SK-N-SH (cell line): Measurements from ENCODE around the gene DCAF16. TPM values are rescaled to one million over a fixed set of nuclear protein-coding genes. Genes with fewer than 3 reads are reported as not detected.

Experiments used
- CTCF ChIA-PET: fragments of 300-600, 350-600 bp; formaldehyde crosslinking; extraction: SDS; loops from one replicate; lab custom pipeline; 2021; lab: Yijun Ruan, JAX
- POLR2A ChIA-PET: fragments of 350-600 bp; sonication (Branson Sonifier 250); formaldehyde crosslinking; extraction: SDS; loops from one replicate; lab custom pipeline; 2020; ENCODE audit warnings: antibody characterized with exemption, inconsistent platforms; lab: Yijun Ruan, JAX
- DNase-seq: peaks from one replicate; pipeline ENCODE4 v3.0.0; 2012
- H2AFZ ChIP-seq: fragments of 200-600 bp; sonication (generic); 2 replicates; pipeline ENCODE4 v1.8.1; 2016; ENCODE audit warnings: antibody characterized with exemption, mild to moderate bottlenecking, low read depth
- H3F3A ChIP-seq: fragments of 200-600 bp; sonication (generic); replicated peaks from 2 replicates; pipeline ENCODE3; 2016; ENCODE audit warnings: antibody characterized with exemption, mild to moderate bottlenecking; ENCODE audit not compliant: insufficient read depth
- H3K27ac ChIP-seq, 2 experiments: fragments of 200-500 bp in 1 of 2; fragments of 200-600 bp in 1 of 2; sonication (Bioruptor generic) in 1 of 2; sonication (generic), shearing (Covaris generic) in 1 of 2; 2 replicates each; pipeline versions ENCODE4 v1.5.1 to v1.6.1; 2014 to 2016; ENCODE audit warnings: low read depth in 2 of 2, inconsistent platforms in 1 of 2, low read length in 1 of 2, mild to moderate bottlenecking in 1 of 2, mixed read lengths in 1 of 2
- H3K27me3 ChIP-seq: fragments of 200-600 bp; sonication (generic), shearing (Covaris generic); 2 replicates; pipeline ENCODE4 v1.6.1; 2016; ENCODE audit warnings: mixed run types; ENCODE audit not compliant: insufficient read depth
- H3K36me3 ChIP-seq, 2 experiments: fragments of 200-500 bp in 1 of 2; fragments of 200-600 bp in 1 of 2; sonication (Bioruptor generic) in 1 of 2; sonication (generic) in 1 of 2; replicated peaks in 1 of 2; 2 replicates each; pipeline versions ENCODE3 to v1.5.1; 2014 to 2016; ENCODE audit warnings: low read length in 1 of 2, mild to moderate bottlenecking in 1 of 2; ENCODE audit not compliant: insufficient read depth in 2 of 2, control insufficient read depth in 1 of 2
- H3K4me1 ChIP-seq, 2 experiments: fragments of 200-500 bp in 1 of 2; fragments of 200-600 bp in 1 of 2; sonication (Bioruptor generic) in 1 of 2; sonication (generic), shearing (Covaris generic) in 1 of 2; 2 replicates each; pipeline versions ENCODE4 v1.5.1 to v1.6.1; 2014 to 2016; ENCODE audit warnings: low read depth in 1 of 2, low read length in 1 of 2, mixed run types in 1 of 2; ENCODE audit not compliant: insufficient read depth in 2 of 2, control insufficient read depth in 1 of 2
- H3K4me2 ChIP-seq: fragments of 200-600 bp; sonication (generic), shearing (Covaris generic); 2 replicates; pipeline ENCODE4 v1.6.1; 2017; ENCODE audit warnings: mixed run types
- H3K4me3 ChIP-seq, 2 experiments: fragments of 200-500 bp in 1 of 2; fragments of 200-600 bp in 1 of 2; sonication (Bioruptor generic) in 1 of 2; sonication (generic), shearing (Covaris generic) in 1 of 2; 2 replicates each; pipeline versions ENCODE4 v1.5.1 to v1.8.1; 2014 to 2016; ENCODE audit warnings: low read depth in 2 of 2, inconsistent platforms in 1 of 2, low read length in 1 of 2, mild to moderate bottlenecking in 1 of 2, mixed read lengths in 1 of 2, moderate library complexity in 1 of 2
- H3K79me2 ChIP-seq: fragments of 200-600 bp; sonication (generic); 2 replicates; pipeline ENCODE4 v1.8.1; 2017; ENCODE audit warnings: mild to moderate bottlenecking; ENCODE audit not compliant: insufficient read depth
- H3K9ac ChIP-seq: fragments of 200-600 bp; sonication (generic); 2 replicates; pipeline ENCODE4 v1.6.1; 2017; ENCODE audit warnings: mixed run types
- H3K9me2 ChIP-seq: fragments of 200-600 bp; sonication (generic); 2 replicates; pipeline ENCODE4 v1.6.1; 2017; ENCODE audit warnings: mixed run types
- H3K9me3 ChIP-seq: fragments of 200-600 bp; sonication (generic); 2 replicates; pipeline ENCODE4 v1.6.1; 2017; ENCODE audit warnings: mixed run types, mild to moderate bottlenecking, moderate library complexity
- H4K20me1 ChIP-seq: fragments of 200-600 bp; sonication (generic); 2 replicates; pipeline ENCODE4 v1.6.1; 2017; ENCODE audit warnings: mild to moderate bottlenecking, mixed run types; ENCODE audit not compliant: insufficient read depth
- EZH2phosphoT487 ChIP-seq: fragments of 200-600 bp; sonication (generic); IDR thresholded peaks from 2 replicates; pipeline ENCODE4 v1.6.1; 2017; ENCODE audit warnings: low read depth, mixed run types, mild to moderate bottlenecking, antibody characterized with exemption, moderate library complexity, borderline replicate concordance
- FOXM1 ChIP-seq: IDR thresholded peaks from 2 replicates; pipeline ENCODE4 v1.4.0; 2012; ENCODE audit warnings: low read depth, mild to moderate bottlenecking
- GABPA ChIP-seq: IDR thresholded peaks from 2 replicates; pipeline ENCODE4 v1.4.0; 2012; ENCODE audit warnings: low read depth, mild to moderate bottlenecking
- MEF2A ChIP-seq: IDR thresholded peaks from 2 replicates; pipeline ENCODE4 v1.4.0; 2012; ENCODE audit warnings: low read depth, borderline replicate concordance
- MXI1 ChIP-seq: IDR thresholded peaks from 2 replicates; pipeline ENCODE4 v1.6.1; 2012; ENCODE audit warnings: mild to moderate bottlenecking, low read depth, low read length, improper control_type of control experiment
- NRF1 ChIP-seq: IDR thresholded peaks from 2 replicates; pipeline ENCODE4 v1.6.1; 2012; ENCODE audit warnings: low read depth, mild to moderate bottlenecking, low read length
- POLR2AphosphoS5 ChIP-seq: IDR thresholded peaks from 2 replicates; pipeline ENCODE4 v1.6.1; 2012; ENCODE audit warnings: low read depth, low read length
- RCOR1 ChIP-seq: fragments of 150-350 bp; IDR thresholded peaks from 2 replicates; pipeline ENCODE4 v1.6.1; 2017; ENCODE audit warnings: antibody characterized with exemption, low read length
- RXRA ChIP-seq: IDR thresholded peaks from 2 replicates; pipeline ENCODE4 v1.4.0; 2012; ENCODE audit warnings: low read depth, mild to moderate bottlenecking, borderline replicate concordance
- TAF1 ChIP-seq: IDR thresholded peaks from 2 replicates; pipeline ENCODE4 v1.6.1; 2012; ENCODE audit warnings: low read depth, mild to moderate bottlenecking, low read length, moderate library complexity, borderline replicate concordance
- USF1 ChIP-seq: IDR thresholded peaks from 2 replicates; pipeline ENCODE4 v1.4.0; 2012; ENCODE audit warnings: low read depth, borderline replicate concordance
- YY1 ChIP-seq: IDR thresholded peaks from 2 replicates; pipeline ENCODE4 v1.4.0; 2012; ENCODE audit warnings: low read depth, mild to moderate bottlenecking
- ZBTB33 ChIP-seq: IDR thresholded peaks from 2 replicates; pipeline ENCODE4 v1.4.0; 2012; ENCODE audit warnings: low read depth, borderline replicate concordance
- WGBS: methylation state at CpG from one replicate; pipeline ENCODE4 v1.1.6; 2017; ENCODE audit warnings: low lambda C conversion rate; 5-methylcytosine and 5-hydroxymethylcytosine counted together
- polyA plus RNA-seq, 3 experiments: library from polyadenylated mRNA; depleted of rRNA; stranded (reverse); fragments of >200 nt; gene quantifications; 2 replicates each; pipeline ENCODE4 v1.2.3, GENCODE V29; 2012
- TF ChIP-seq, protein P1 (sequence below): IDR thresholded peaks from 2 replicates; pipeline ENCODE4 v1.6.1; 2012; ENCODE audit warnings: mild to moderate bottlenecking, low read depth, low read length, moderate library complexity

Gene DCAF16
- polyA plus RNA-seq, 1 of the 3 experiments (the other 2 are of a cell fraction): 23.5 TPM

GRCh38 chr4:17812125-17812524, 1.6 kb upstream of the DCAF16 start (continued):
- TF ChIP-seq ZBTB33: no peak
- no peak for TF ChIP-seq GABPA
- TF ChIP-seq FOXM1: no peak
- TF ChIP-seq NRF1: no peak
- no peak for TF ChIP-seq RXRA

DNA sequence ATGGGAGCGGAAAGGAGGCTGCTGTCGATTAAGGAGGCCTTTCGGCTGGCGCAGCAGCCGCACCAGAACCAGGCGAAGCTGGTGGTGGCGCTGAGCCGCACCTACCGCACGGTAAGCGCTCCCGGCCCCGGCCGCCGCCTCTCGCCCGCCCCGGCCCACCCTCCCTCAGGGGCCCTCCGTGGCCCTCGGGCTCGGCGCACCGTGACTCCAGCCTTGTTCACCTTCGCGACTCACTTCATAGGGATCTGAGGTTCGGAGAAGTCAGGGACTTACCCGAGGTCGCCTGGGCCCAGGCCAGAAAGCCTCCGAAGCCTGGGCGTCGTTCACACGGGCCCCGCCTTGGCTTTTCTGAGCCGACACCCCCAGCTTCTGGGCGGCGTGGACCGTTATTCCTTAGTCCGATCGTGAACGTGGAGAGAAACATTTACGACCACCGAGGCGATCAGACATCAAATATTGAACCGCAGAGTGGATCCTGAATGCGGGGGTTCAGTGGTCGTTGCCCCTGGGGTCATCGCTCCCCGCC, 584 bp upstream of the DCAF16 start:
- no peaks in the 10 kb centered on the region for H3K9me2 ChIP-seq
- peaks cover 97% of the 10 kb centered on the region for H3K79me2 ChIP-seq
- peak overlapping the region; percentile 87 for H2AFZ ChIP-seq
- ChIA-PET CTCF (interaction anchor here (4.8 kb wide), 1 partner anchor 262 kb away, joined by 44 read pairs; no protein-coding TSS in a partner anchor), POLR2A (interaction anchor here (0.6 to 1.0 kb wide), 2 partner anchors 11 to 197 kb away, joined by 3 read pairs; partner anchors contain the start of gene MED28)
- H3K9me3 ChIP-seq: no peaks in the 10 kb centered on the region
- no peak for DNase-seq
- H3K4me1 ChIP-seq: peaks cover 4 to 22% of the 10 kb centered on the region in 2 experiments; a peak in 3 of 4 replicates
- H3K36me3 ChIP-seq: peaks cover 13 to 14% of the 10 kb centered on the region in 2 experiments
- H3F3A ChIP-seq: peaks cover 10% of the 10 kb centered on the region
- H3K4me2 ChIP-seq: peak overlapping the region; percentile 89
- H3K27me3 ChIP-seq: no peaks in the 10 kb centered on the region
- H4K20me1 ChIP-seq: peaks cover 31% of the 10 kb centered on the region
- H3K9ac ChIP-seq: peak overlapping the region; percentile 73
- H3K4me3 ChIP-seq: peak overlapping the region; percentile 89 to 98
- 0% methylated on average over 10 of the region's 48 CpGs for WGBS
- no peak for TF ChIP-seq USF1
- TF ChIP-seq MXI1: 0 out of 2 replicates have a peak, but pooled peaks have one; percentile 13
- TF ChIP-seq YY1: no peak
- TF ChIP-seq NRF1: no peak
- peak overlapping the region; percentile 61 to 76; a peak in 3 of 4 replicates for H3K27ac ChIP-seq

DNA sequence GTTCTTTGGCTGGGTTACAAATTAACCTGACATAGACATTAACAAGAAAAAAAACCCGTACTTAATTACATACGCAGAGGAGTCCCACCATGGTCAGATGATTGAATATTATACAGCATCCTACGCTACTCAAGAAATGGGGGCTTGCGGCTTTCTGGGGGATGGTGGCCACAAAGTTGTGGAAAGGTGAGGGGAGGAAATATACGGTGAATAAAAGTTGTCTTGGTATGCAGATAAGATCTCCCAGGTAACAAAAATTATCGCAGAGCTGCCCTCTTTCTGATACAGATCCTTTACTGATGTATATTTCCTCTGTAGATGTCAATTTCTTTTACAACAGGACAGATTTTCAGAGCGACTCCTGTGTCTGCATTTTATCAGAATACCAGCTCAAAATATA, 890 bp downstream of the DCAF16 start:
- Histone ChIP-seq H3K9me3 (no peaks in the 10 kb centered on the region), H3K79me2 (peaks cover 97% of the 10 kb centered on the region), H3K27ac (peak overlapping the region; percentile 93), H2AFZ (no peak overlapping the region), H3K27me3 (no peaks in the 10 kb centered on the region), H4K20me1 (peaks cover 41% of the 10 kb centered on the region), H3K4me3 (peak overlapping the region; percentile 89 to 98), H3K4me2 (peak overlapping the region; percentile 86), H3K36me3 (peaks cover 20 to 23% of the 10 kb centered on the region in 2 experiments), H3K9me2 (no peaks in the 10 kb centered on the region), H3K9ac (peak overlapping the region; percentile 97), H3K4me1 (peaks cover 4 to 22% of the 10 kb centered on the region in 2 experiments; a peak in 3 of 4 replicates), H3F3A (peaks cover 6% of the 10 kb centered on the region)
- CTCF ChIA-PET: interaction anchor here (1.1 to 4.8 kb wide), 13 partner anchors 12 to 293 kb away, joined by 3 to 44 read pairs (median 3); partner anchors contain the start of gene MED28
- no peak for DNase-seq
- POLR2A ChIA-PET: interaction anchor here (0.6 to 0.7 kb wide), 2 partner anchors 173 to 232 kb away, joined by 3 read pairs; no protein-coding TSS in a partner anchor
- 5% methylated on average over 7 of the region's 7 CpGs for WGBS
- TF ChIP-seq RXRA (no peak), RCOR1 (no peak), TAF1 (no peak), POLR2AphosphoS5 (no peak), YY1 (no peak), NRF1 (no peak), MEF2A (no peak), EZH2phosphoT487 (no peak), GABPA (no peak), ZBTB33 (no peak)
- TF ChIP-seq, protein P1, sequence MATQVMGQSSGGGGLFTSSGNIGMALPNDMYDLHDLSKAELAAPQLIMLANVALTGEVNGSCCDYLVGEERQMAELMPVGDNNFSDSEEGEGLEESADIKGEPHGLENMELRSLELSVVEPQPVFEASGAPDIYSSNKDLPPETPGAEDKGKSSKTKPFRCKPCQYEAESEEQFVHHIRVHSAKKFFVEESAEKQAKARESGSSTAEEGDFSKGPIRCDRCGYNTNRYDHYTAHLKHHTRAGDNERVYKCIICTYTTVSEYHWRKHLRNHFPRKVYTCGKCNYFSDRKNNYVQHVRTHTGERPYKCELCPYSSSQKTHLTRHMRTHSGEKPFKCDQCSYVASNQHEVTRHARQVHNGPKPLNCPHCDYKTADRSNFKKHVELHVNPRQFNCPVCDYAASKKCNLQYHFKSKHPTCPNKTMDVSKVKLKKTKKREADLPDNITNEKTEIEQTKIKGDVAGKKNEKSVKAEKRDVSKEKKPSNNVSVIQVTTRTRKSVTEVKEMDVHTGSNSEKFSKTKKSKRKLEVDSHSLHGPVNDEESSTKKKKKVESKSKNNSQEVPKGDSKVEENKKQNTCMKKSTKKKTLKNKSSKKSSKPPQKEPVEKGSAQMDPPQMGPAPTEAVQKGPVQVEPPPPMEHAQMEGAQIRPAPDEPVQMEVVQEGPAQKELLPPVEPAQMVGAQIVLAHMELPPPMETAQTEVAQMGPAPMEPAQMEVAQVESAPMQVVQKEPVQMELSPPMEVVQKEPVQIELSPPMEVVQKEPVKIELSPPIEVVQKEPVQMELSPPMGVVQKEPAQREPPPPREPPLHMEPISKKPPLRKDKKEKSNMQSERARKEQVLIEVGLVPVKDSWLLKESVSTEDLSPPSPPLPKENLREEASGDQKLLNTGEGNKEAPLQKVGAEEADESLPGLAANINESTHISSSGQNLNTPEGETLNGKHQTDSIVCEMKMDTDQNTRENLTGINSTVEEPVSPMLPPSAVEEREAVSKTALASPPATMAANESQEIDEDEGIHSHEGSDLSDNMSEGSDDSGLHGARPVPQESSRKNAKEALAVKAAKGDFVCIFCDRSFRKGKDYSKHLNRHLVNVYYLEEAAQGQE: no peak
